HG02642 (cell line): ENCODE data around the gene DKKL1.
"Not testable (repeated sequence)": the region's sequence is repeated elsewhere in the genome, so short reads cannot be mapped to it uniquely, and the experiment has no call there.

ENCODE experiments used
- ATAC-seq: cut with Tn5 transposase; IDR thresholded peaks from one replicate; pipeline ENCODE4 v1.9.1; 2021; ENCODE audit warnings: mild to moderate bottlenecking; ENCODE audit not compliant: unreplicated experiment, poor library complexity

DKKL1 gene

GRCh38 chr19:49363268-49364082, at the start of gene DKKL1:
TSS of gene DKKL1 (plus strand) at chr19:49363877. CDS start at chr19:49363999, 122 bp downstream.
- ATAC-seq: peak; percentile 61

GRCh38 chr19:49315111-49315510, 48.6 kb upstream of the DKKL1 start:
- ATAC-seq: no peak

- no peak for ATAC-seq
Observed at GRCh38 chr19:49316284-49316683, 47.4 kb upstream of the DKKL1 start.

- ATAC-seq: no peak
Observed at GRCh38 chr19:49318296-49318695, 45.4 kb upstream of the DKKL1 start.

- ATAC-seq: no peak
Observed at GRCh38 chr19:49324801-49325576, 38.7 kb upstream of the DKKL1 start, which contains the start of gene SLC6A16. TSS of gene SLC6A16 (minus strand) at chr19:49325191. CDS start at chr19:49311347, 13,844 bp downstream.

GRCh38 chr19:49325756-49326155, 37.9 kb upstream of the DKKL1 start:
- not testable (repeated sequence) for ATAC-seq

- ATAC-seq: no peak
Observed at GRCh38 chr19:49326165-49326704, 37.4 kb upstream of the DKKL1 start.

GRCh38 chr19:49327878-49328544, 35.7 kb upstream of the DKKL1 start:
- no peak for ATAC-seq

- no peak for ATAC-seq
Observed at GRCh38 chr19:49328741-49329140, 34.9 kb upstream of the DKKL1 start.

- not testable (repeated sequence) for ATAC-seq
Observed at GRCh38 chr19:49331187-49331586, 32.5 kb upstream of the DKKL1 start.

GRCh38 chr19:49331616-49332055, 32.0 kb upstream of the DKKL1 start:
- no peak for ATAC-seq

- ATAC-seq: not testable (repeated sequence)
Observed at GRCh38 chr19:49332691-49333417, 30.8 kb upstream of the DKKL1 start.

GRCh38 chr19:49333418-49333805, 30.3 kb upstream of the DKKL1 start:
- no peak for ATAC-seq

- ATAC-seq: peak; percentile 60
Observed at GRCh38 chr19:49333811-49334288, 29.8 kb upstream of the DKKL1 start.

- peak; percentile 31 for ATAC-seq
Observed at GRCh38 chr19:49335071-49335783, 28.4 kb upstream of the DKKL1 start, which contains the start of gene CD37. TSS of gene CD37 (plus strand) at chr19:49335406. CDS start at chr19:49335541, 135 bp downstream.

- ATAC-seq: no peak
Observed at GRCh38 chr19:49335784-49336481, 27.7 kb upstream of the DKKL1 start.

GRCh38 chr19:49336482-49337266, 27.0 kb upstream of the DKKL1 start:
- no peak for ATAC-seq
